CD4-positive, alpha-beta T cell treated with Interleukin-17A for 1 hour (primary cell): ENCODE results near the gene SLC23A2.

ENCODE experiments used
- DNase-seq: peaks from one replicate; pipeline ENCODE4 v3.0.0-alpha.2; 2020

Gene SLC23A2

DNA sequence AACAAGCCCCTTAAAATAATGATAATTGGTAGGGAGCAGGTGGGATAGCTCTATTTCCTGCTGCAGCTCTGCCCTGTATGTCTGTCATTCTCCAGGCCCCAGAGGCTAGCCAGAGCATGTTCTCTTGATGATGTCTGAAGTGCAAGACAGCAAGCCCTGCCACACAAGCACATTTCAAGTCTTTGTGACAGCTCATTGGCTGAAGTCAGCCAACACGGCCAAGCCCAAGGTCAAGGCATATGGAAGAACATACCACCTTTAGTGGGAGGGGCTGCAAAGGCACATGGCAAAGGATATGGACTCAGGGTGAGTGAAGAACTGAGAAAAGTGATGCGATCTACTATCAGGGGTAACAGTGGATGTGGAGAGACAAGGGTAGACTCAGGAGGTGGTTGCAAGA is 163.6 kb downstream of the SLC23A2 start:
- DNase-seq = no peak

DNA sequence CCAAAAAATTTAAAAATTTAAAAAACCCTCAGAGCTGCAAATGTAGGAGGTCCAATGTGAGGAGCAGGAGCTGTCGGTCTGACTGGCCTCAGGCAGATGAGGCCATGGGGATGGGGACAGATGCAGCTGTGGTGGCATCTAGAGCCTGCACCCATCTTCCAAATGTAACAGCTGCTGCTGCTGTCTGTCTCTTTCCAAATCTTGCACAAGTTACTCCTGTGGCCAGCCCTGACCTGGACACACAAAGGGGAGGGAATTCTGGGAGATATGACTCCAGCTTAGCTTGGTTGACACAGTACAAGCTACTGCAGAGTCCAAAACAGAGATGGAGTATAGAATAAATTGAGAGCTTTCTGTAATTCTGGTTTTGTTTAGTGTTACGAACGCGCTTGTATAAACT is 164.4 kb downstream of the SLC23A2 start:
- no peak for DNase-seq

DNA sequence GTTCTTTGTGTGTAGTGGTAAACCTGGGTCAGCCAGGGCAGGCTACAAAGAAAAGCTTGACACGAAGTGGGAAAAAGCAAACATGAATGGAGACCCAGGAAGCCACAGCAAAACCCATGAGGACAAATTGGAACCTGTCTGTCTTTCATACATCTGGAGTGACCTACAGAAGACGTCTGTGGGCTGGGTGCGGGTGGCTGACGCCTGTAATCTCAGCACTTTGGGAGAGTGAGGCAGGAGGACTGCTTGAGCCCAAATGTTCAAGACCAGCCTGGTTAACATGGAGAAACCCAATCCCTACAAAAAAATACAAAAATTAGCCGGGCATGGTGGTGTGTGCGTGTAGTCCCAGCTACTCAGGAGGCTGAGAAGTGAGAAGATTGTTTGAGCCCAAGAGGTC is 164.8 kb downstream of the SLC23A2 start:
- no peak for DNase-seq

DNA sequence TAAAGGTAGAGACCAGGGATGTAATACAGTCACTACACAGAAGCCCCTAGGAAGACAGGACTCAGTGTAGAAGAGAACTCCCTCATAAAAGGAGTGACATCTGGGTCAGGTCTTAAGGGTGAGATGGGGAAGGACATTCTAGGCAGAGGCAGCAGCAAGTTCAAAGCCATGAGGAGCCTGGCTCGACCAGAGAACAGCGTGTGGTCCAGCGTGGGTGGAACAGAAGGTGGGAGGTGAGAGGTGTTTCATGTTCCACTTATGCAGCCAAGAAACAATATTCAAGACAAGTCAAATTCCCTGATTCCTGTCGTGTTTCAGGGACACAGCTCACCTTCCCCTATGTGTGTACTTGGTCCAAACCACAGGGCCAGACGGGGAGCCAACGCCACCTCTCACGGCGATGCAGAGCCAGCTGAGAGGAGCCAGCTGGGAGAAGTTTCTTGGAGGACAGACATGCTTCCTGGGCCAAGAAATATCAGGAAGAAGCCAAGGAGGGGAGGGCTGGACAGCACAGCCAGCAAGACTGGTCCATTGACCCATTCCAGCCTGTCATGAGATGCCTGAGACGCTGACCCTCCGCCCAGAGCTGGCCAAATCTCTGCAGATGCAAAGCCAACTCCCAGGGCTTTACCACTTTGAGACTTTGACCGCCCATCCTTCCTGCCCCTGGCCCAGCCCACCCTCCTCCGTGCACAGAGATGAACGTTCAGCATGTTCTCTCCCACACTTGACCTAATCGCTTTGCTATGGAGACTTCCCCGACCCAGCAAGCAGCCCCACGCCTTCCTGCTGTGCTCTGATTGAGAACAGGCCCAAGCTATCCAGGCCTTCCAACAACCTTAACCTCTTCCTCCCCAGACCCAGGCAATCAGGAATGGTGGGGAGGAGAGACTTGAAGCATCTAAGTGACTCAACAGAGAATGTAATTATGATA is 165.8 kb downstream of the SLC23A2 start:
- DNase-seq = no peak

DNA sequence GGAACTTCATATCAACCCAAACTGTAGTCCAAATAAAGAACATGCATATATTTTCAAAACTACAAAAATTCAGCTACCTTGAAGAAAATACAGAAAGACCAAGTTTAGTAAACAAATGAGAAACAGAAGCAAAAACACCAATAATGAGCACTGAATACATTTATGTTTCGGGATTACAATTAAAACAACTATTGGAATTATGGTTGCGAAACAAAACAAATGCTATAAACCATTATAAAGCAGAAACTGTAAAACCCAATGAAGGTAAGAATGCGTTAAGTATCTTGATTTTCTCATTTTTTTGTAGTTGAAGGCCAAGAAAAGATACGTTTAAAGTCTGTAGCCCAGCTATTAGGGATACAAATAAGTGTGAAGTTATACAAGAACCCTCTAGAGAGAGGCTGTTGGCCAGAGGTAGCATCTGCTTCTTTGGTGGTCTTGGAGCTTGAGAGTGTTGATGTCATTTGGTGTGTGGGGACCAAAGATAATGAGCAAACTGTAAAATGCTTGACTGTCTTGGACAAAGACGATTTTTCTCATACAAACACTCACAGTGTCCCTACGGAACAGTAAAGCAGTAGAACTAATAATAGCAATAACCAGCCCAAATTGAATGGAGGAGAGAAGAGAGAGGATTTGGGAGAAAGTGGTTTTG is 168.1 kb downstream of the SLC23A2 start:
- no peak for DNase-seq

DNA sequence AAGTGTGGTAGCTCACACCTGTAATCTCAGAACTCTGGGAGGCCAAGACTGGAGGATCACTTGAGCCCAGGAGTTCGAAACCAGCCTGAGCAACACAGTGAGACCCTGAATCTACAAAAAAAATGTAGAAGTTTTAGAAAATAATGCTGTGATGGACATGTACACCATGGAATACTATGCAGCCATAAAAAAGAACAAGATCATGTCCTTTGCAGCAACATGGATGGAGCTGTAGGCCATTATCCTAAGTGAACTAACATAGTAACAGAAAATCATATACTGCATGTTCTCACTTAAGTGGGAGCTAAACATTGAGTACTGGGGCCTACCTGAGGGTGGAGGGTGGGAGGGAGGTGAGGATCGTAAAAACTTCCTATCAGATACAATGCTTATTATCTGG is 168.8 kb downstream of the SLC23A2 start:
- no peak for DNase-seq

DNA sequence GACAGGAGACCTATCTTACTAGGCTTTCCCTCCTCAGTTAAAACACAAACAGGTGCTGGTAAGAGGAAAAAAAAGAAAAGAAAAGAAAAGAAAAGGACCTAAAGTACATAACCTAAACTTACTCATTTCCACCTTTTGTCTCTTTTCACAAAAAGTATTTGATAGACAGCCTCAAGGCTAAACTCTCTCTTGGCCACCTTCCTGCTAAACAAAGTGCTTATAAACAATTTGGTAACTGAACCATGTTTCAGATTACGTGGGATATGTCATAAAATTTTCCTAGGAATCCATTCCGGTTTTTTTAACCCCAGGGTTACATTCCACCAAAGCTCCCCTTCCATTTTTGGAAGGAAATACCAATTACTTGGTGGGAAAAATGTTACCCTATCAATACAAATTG is 170.6 kb downstream of the SLC23A2 start:
- DNase-seq = no peak

DNA sequence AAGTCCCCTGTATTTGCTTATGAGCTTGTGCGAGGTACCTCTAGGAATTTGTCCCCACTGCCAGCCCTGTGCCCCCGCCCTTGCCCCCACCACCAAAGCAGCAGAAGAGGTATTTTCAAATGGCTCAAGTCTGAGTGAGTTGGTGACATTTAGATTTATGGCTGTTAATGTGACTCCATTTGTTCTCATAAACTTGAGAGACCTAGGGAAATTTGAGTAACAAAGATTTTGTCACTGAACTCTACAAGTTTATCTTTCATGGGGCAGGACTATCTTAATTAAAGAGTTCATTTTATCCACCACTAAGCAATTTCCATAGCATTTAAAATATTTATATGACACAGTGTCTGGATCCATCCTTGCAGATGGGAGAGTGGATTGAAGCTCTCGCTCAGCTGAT is 171.1 kb downstream of the SLC23A2 start:
- no peak for DNase-seq

DNA sequence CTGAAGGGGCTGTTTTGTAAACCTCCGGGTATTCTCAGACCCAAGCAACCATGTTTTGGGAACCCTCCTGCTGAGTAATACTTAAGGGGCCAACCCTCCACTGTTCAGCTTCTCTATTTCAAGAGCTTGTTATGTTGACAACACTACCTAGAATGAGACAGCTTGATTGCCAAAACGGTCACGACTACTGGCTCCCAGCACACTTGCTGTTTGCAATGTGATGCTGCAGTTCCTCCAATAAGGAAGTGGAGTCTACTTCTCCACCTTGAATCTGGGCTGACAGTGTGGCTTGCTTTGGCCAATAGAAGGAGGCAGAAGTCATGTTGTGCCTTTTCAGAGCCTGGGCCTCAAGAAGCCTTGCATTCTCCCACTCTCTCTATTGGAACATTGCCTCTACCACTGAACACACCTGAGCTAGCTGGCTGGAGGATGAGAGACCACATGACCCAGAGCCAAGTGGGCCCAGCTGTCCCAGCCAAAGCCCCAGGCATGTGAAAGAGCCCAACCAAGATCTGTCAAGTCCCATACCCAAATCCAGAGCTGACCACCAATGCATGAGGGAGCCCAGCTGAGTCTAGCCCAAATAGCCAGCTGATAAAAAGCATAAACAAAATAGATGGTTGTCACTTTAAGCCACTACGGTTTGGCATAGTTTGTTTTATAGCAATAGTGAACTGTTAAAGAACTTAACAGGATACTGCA is 171.6 kb downstream of the SLC23A2 start:
- peak; percentile 31 for DNase-seq

DNA sequence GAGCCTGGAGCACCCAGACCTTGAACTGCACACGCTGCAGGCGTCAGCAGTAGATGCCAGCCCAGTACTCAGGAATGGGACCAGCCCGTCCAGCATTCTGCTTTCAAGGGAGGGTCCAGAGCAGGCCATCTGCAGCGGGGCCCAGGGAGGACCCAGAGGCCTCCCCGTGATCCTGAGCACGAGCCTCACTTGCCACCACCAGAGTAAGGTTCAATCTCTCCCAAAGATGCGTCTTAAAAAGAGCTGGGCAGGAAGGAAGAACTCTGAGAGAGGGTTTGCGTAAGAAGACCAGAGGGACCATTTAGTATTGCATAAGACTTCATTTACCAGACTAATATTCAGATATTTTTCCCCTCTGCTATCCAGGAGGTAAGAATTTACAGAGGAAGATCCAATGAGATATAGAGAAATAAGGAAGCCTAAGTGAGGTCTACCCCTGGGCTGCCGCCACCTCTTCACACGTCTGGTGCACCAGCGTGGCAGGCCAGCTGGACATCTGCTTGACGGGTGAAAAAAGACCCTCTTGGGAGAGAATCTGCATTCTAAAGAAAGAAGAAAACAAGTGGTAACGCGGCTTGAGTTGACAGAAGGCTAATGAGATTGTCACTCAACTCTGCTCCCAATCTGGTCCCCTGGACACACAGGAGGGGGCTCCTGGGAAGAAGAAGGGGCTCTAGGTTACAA is 172.3 kb downstream of the SLC23A2 start:
- DNase-seq = no peak

DNA sequence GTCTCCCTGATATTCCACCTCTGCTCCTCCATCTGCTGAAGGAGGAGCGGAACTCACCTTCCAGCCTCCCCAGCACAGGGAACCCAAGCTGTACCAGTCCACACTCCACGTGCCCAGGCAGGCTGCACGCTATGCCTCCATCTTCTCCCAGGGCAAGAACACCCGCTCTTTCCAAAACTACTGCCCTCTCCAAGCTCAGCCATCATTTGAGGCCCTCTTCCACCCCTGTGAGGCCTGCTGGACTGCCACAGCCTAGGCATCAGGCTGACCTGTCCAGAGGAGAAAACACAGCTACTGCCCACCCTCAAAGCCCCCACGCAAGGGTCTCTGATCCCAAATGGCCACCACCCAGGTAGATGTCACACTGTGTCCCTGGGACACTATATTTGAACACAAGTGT is 179.7 kb downstream of the SLC23A2 start:
- no peak for DNase-seq

DNA sequence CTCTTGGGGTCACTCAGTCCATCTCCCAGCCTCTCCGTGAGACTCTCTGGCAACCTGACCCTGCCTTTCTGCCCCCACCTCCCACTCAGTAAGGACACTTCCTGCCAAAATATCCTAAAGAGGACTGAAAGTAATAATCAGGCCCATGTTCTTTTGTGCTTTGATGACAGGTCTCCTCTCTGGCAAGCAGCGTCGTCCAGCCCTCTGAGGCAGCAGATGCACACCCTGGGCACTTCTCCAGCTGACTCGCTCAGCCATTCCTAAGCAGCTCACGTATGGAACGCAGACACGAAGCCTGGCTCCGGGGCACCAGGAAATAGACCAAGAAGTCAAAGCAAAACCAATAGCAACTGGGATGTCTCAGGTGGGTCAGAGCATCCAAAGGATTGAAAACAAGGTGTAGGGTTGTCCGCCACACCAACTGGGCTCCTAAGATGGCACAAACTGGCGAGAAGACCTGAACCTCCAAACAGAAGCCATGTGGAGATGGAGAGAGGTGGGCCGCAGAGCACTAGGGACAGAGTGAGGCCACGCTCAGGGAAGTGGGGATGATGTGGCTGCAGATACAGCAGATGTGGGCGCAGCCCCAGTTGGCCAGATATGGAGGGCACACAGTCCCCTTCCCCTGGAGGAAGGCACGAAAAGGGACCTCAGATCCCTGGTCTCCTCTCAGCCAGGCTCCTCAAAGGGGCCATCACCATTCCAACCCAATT is 180.3 kb downstream of the SLC23A2 start:
- no peak for DNase-seq

DNA sequence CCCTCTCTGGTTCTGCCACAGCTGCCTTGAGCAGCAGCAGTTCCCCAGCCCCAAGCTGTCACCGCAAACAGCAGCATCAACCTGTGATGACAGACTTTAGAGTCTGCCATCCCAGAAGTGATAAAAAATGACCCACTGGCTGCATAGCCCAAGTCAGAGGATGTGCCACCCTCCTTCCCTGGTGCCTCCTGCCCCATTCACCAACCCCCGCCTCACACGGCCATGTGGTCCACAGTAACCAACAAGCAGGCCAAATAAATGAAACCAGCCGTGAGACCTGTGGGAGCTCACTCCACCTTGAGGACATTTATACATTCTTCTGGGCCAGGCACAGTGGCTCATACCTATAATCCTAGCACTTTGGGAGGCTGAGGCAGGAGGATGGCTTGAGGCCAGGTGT is 181.4 kb downstream of the SLC23A2 start:
- no peak for DNase-seq

DNA sequence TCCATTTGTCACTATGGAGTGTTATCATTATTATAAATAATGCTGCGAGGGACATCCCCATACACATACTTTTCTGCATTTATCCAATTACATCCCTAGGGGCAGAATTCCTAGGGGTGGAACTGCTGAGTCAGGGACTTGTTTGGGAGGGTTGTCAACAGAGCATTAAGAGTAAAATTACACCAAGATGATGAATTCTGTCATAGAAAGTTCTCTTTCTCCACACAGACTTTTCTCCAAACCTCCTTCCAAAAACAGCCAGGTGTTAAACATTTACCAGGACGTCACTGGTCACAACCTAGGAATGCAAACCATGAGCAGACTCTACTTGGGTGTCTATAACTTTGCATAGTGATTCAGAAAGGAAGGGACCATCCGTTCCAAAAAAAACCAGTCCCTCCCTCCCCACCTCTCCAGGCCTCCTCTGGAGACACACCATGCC is 184.1 kb downstream of the SLC23A2 start:
- no peak for DNase-seq

DNA sequence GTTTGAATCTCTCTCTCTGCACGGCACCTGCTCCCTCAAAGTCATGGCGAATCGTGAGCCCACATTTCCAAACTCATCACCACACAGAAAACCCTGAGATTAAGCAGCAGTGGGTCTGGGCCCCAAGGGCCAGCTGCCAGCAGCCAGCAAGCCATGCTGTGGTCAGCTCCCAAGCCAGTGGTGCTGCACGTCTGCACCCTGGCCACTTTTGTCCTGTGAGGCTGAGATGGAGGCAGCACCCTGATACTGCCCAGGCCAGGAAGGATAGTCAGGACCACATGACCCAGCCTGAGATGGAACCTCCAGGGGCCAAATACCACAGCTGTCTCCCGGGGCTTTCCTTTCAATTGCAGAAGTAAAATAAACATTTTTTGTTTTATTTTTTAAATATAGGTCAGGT is 185.7 kb downstream of the SLC23A2 start:
- DNase-seq = no peak

DNA sequence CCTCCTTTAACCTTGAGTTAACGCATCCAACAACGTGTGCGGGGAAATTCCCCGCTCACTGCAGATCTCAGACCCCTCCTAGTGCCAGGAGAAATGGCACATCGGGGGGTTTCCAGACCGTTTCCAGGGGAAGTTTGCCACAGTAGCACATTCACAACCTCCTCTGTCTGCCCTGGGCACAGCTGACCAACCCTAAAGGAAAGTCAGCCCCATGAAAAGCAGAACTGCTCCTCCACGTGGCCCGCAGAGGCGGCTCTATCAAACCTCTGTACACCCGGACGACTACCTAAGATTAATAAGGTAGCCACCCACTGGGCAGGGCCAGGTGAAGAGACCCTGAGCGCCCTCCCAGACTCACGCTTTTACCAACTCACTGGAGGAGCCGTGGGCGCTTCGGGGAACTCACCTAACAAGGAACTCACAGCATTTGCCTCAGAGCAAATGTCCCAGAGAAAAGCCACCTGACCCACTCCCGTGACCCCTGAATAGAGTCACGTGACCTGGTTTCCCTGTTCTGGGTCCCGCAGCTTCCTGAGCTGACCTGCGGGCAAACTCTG is 186.5 kb downstream of the SLC23A2 start:
- peak; percentile 93 for DNase-seq

DNA sequence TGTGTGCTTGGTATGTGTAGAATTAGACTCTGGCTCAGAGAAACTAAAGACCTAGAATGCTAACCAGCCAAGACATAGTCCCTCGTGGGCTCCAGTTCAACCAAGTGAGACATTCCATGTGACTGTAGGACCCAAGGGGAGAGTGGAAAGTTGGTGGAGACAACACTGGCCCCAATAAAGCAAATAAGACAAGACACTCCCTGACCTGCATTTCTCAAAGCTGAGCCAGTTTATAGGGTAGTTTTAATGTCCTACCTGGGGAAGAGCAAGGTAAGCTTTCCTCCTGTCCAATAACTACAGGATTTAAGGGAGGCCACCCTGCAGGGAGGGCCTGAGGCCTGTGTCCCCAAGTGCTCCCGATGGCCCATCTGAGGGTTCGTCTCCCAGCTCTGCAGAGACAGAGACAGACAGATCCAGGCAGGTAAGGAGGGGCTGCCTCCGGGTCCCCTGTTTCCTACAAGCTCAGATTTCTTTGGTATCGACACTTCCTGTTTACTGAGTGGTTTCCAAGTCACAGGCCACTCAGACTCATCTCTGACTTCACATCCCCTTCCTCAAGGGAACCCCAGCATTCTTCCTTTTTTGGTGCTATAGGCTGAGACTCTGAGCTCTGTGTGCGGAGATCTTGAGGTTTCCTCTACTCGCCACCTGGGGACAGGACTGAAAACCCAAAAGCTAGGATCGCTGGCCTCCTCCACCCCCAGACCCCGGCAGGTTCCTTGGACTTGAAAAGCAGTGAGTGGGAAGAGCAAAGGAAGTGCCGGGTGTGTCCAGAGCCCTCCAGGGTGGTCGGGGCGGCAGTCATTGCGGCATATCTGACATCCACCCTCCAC is 187.2 kb downstream of the SLC23A2 start:
- DNase-seq = peak; percentile 92

DNA sequence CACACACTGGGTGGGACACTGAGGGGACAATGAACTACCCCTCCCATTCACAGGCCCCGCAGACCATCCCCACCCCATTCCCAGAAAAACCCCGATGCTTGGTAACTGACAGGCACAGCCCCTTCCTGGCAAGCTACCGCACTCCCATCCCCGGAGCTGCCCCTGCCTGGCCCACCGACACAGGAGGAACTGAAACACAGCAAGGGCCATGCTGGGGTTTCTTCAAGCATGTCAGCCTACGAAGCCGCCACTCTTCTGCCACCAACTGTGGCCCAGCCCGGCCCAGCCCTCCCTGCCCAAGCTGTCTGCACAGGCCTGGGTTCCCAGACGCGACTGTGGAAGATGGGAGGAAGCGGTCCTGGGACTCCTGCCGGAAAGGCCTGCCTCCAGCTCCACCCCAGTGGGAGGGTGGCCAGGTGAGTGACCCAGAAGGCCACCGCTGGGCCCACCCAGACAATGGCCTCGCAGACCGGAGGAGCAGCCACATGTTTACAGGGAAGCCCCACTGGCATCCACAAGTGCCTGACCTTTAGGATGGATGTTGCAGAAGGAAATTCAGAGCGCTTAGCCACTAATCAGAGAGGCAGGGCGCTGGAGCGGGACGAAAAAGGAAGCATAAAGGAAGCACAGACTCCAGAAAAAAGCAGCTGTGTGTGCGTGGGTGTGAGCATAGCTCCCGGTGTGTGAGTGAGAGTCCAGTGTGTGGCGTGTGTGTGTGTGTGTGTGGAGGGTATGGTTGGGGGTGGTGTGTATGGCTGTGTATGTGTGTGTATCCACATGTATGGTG is 188.0 kb downstream of the SLC23A2 start:
- DNase-seq = peak; percentile 41

DNA sequence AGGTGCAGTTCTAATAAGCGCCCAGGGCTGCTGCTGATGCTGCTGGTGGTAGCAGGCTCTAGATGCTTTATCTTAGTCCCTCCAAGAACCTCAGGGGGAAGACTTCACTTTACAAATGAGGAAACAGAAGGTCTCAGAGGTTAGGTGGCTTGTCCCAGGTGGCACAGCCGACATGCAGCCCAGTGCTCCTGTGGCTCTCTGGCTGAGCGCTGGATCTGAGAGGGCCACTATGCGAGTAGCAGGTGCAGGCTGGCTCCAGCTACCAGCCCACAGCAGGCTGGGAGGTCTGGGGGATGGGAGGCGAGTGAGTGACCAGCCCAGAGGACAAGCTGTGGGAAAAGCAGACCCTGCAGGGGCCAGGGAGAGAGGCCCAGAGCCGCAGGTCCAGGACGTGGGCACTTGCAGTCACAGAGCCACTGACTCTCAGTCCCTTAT is 188.7 kb downstream of the SLC23A2 start:
- peak; percentile 32 for DNase-seq

DNA sequence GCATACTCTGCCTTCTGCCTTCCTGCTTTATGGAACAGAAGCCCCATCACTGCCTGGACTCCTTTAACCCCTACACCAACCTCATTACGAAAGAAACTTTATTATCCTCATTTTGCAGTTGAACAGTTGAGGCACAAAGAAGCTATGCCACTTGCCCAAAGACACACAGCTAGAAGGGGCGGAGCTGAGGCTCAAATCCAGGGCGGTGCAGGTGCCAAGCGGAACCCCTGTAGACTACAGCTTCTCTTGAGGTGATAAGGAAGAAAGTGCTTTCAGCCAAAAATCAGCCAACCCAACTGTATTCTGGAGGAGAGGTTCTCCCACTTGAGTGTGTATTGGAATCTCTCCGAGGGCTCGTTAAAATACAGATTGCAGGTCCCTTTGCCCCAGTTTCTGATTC is 189.1 kb downstream of the SLC23A2 start:
- DNase-seq = peak; percentile 56
